Common myeloid progenitor, CD34-positive (primary cell): ENCODE data around the gene CHD3.

Experiments
- CTCF ChIA-PET: fragments of 350-600 bp; sonication (Branson Sonifier 250); formaldehyde crosslinking; loops from one replicate; lab custom pipeline; 2021; ENCODE audit warnings: antibody characterized with exemption; lab: Charles Lee
- POLR2A ChIA-PET: fragments of 350-600 bp; sonication (Branson Sonifier 250); formaldehyde crosslinking; loops from one replicate; lab custom pipeline; 2021; ENCODE audit warnings: antibody characterized with exemption; lab: Charles Lee
- DNase-seq, 3 donors: peaks; one replicate each; pipeline versions ENCODE4 v3.0.0 to v3.0.0-alpha.2; 2013
- H3K27ac ChIP-seq, 2 experiments: 1 replicate in 1 of 2; 2 replicates in 1 of 2; pipeline ENCODE4 v1.7.0; 2013; ENCODE audit warnings: inconsistent platforms in 2 of 2, low read length in 2 of 2, mild to moderate bottlenecking in 2 of 2, low read depth in 1 of 2, moderate library complexity in 1 of 2; ENCODE audit not compliant: severe bottlenecking in 2 of 2, insufficient read depth in 1 of 2, poor library complexity in 1 of 2
- H3K27me3 ChIP-seq, 5 experiments: replicated peaks in 2 of 5; 1 replicate in 3 of 5; 2 replicates in 2 of 5; pipeline versions ENCODE4 v1.6.1 to v1.7.0; 2013; ENCODE audit warnings: low read length in 4 of 5, mild to moderate bottlenecking in 2 of 5, moderate library complexity in 2 of 5, inconsistent platforms in 1 of 5; ENCODE audit not compliant: insufficient read depth in 5 of 5, control insufficient read depth in 4 of 5
- H3K36me3 ChIP-seq, 4 experiments: 1 replicate in 2 of 4; 2 replicates in 2 of 4; pipeline versions ENCODE4 v1.6.1 to v1.7.0; 2013; ENCODE audit warnings: low read length in 3 of 4, control low read depth in 1 of 4, mild to moderate bottlenecking in 1 of 4; ENCODE audit not compliant: control insufficient read depth in 4 of 4, insufficient read depth in 4 of 4
- H3K4me1 ChIP-seq, 4 experiments: 1 replicate in 3 of 4; 2 replicates in 1 of 4; pipeline versions ENCODE4 v1.6.1 to v1.7.1; 2013; ENCODE audit warnings: low read length in 3 of 4, mild to moderate bottlenecking in 3 of 4, control low read depth in 1 of 4, inconsistent platforms in 1 of 4, moderate library complexity in 1 of 4; ENCODE audit not compliant: control insufficient read depth in 4 of 4, insufficient read depth in 4 of 4; ENCODE audit errors: control extremely low read depth in 1 of 4
- H3K4me3 ChIP-seq, 7 experiments: 1 replicate in 4 of 7; 2 replicates in 3 of 7; pipeline versions ENCODE4 v1.5.1 to v1.7.0; 2013; ENCODE audit warnings: mild to moderate bottlenecking in 7 of 7, low read length in 6 of 7, moderate library complexity in 6 of 7, inconsistent platforms in 2 of 7, low read depth in 2 of 7, control low read depth in 1 of 7; ENCODE audit not compliant: insufficient read depth in 4 of 7, control insufficient read depth in 1 of 7; ENCODE audit errors: extremely low read depth in 1 of 7
- H3K9me3 ChIP-seq, 5 experiments: 1 replicate in 4 of 5; 2 replicates in 1 of 5; pipeline versions ENCODE4 v1.6.1 to v1.7.1; 2013; ENCODE audit warnings: low read length in 4 of 5, mild to moderate bottlenecking in 2 of 5, inconsistent platforms in 1 of 5, low read depth in 1 of 5, moderate library complexity in 1 of 5; ENCODE audit not compliant: control insufficient read depth in 4 of 5, insufficient read depth in 2 of 5; ENCODE audit errors: control extremely low read depth in 1 of 5
- WGBS: methylation state at CpG from one replicate; pipeline ENCODE4 v1.1.5; 2013; ENCODE audit not compliant: insufficient coverage; 5-methylcytosine and 5-hydroxymethylcytosine counted together

CHD3 gene

GRCh38 chr17:7959503-7960253 lies 71.1 kb downstream of the CHD3 start:
- CTCF ChIA-PET = interaction anchor here (1.0 to 1.2 kb wide), 2 partner anchors 97 to 101 kb away, joined by 3 read pairs; no protein-coding TSS in a partner anchor
- Histone ChIP-seq H3K4me3 (no peak overlapping the region), H3K4me1 (no peaks in the 10 kb centered on the region), H3K9me3 (no peaks in the 10 kb centered on the region), H3K27ac (no peak overlapping the region), H3K36me3 (no peaks in the 10 kb centered on the region), H3K27me3 (peaks cover 0 to 3% (median 0%) of the 10 kb centered on the region in 5 experiments)
- no peak for DNase-seq
- POLR2A ChIA-PET = no interaction called here
- WGBS = 90% methylated on average over 3 of the region's 9 CpGs

GRCh38 chr17:7961421-7961820 lies 72.8 kb downstream of the CHD3 start:
- Histone ChIP-seq H3K36me3 (no peaks in the 10 kb centered on the region), H3K9me3 (no peaks in the 10 kb centered on the region), H3K27ac (no peak overlapping the region), H3K4me3 (no peak overlapping the region), H3K4me1 (no peaks in the 10 kb centered on the region), H3K27me3 (peaks cover 0 to 3% (median 0%) of the 10 kb centered on the region in 5 experiments)
- ChIA-PET POLR2A (no interaction called here), CTCF (interaction anchor here (0.6 to 1.3 kb wide), 2 partner anchors 8 to 29 kb away, joined by 3 to 4 read pairs; no protein-coding TSS in a partner anchor)
- DNase-seq = no peak
- no CpG with 5 or more reads among the region's 2 CpGs for WGBS
